C4-2B (cell line): ENCODE measurements around the gene TFAP2E.

Experiments used
- H3K27ac ChIP-seq: fragments of 450-650 bp; 2 replicates; pipeline ENCODE4 v1.5.1; 2017
- ZFX ChIP-seq: fragments of 450-650 bp; IDR thresholded peaks from 2 replicates; pipeline ENCODE4 v1.6.1; 2017
- TF ChIP-seq, protein P1 (sequence below): fragments of 450-650 bp; conservative IDR thresholded peaks from 2 replicates; pipeline ENCODE4 v1.5.1; 2017; ENCODE audit warnings: mild to moderate bottlenecking

TFAP2E gene

DNA sequence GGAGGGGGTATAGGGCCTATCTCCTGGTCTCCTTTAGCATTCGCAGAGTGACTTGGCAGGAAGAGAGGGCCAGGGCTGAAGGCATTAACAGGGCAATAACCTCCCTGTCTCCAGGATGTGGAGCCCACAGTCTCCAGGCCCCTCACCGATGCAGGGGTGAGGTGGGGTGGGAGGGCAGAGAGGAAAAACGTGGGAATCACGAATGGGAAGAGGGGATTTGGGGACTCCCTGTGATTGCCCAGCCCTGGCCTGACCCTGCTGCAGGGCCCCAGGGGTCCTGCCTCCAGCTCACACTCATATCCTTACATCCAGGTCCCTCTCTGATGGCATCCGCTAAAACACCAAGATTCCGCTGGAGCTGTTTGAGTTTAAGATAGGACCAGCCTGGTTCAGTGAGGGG, 14.6 kb downstream of the TFAP2E start:
- H3K27ac ChIP-seq: no peak overlapping the region
- TF ChIP-seq ZFX: no peak
- TF ChIP-seq, protein P1, sequence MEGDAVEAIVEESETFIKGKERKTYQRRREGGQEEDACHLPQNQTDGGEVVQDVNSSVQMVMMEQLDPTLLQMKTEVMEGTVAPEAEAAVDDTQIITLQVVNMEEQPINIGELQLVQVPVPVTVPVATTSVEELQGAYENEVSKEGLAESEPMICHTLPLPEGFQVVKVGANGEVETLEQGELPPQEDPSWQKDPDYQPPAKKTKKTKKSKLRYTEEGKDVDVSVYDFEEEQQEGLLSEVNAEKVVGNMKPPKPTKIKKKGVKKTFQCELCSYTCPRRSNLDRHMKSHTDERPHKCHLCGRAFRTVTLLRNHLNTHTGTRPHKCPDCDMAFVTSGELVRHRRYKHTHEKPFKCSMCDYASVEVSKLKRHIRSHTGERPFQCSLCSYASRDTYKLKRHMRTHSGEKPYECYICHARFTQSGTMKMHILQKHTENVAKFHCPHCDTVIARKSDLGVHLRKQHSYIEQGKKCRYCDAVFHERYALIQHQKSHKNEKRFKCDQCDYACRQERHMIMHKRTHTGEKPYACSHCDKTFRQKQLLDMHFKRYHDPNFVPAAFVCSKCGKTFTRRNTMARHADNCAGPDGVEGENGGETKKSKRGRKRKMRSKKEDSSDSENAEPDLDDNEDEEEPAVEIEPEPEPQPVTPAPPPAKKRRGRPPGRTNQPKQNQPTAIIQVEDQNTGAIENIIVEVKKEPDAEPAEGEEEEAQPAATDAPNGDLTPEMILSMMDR: no peak

- no peak overlapping the region for H3K27ac ChIP-seq
- no peak for TF ChIP-seq ZFX
- TF ChIP-seq, protein P1: no peak
Observed at GRCh38 chr1:35588197-35588910, 15.2 kb downstream of the TFAP2E start.

DNA sequence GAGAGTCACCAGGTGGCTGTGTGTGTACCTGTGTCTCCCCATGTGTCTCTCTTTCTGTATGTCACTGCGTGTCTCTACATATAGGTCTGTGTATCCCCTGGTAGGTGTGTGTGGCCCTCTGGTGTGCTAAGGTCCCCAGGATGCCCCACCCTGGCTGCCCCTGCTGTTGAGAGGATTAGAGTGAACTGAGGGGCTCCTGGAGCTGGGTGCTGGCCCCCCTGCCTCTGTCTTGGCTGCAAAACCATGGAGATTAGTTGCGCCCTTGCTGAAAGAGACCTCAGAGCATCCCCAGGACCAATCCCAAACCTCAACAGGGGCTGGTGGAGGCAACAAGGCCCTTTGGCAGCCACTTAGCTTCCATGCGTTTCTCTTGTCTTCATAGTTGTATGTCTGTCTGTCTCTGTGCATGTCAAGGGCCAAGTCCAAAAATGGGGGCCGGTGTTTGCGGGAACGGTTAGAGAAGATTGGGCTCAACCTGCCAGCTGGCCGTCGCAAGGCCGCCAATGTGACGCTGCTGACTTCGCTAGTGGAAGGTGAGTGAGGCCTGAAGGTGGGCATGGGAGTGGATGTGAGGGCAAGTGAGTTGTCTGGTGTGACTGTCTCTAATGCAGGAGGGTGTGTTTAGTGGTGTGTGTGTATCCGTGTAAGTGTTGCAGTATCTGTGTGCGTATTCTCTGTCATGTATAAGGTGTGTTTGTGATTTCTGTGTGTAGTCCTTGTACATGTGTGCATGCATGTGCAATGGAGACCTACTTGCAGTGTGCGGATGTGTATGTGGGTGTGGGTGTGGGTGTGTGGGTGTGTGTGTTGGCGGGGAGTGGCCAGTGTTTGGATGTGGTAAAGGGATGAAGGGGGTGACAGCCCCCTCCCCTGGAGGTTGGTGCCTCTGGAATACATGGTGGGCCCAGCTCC, 16.7 kb downstream of the TFAP2E start:
- H3K27ac ChIP-seq: no peak overlapping the region
- TF ChIP-seq ZFX: no peak
- TF ChIP-seq, protein P1: no peak

GRCh38 chr1:35590476-35591040, 17.4 kb downstream of the TFAP2E start:
- TF ChIP-seq, protein P1: no peak
- no peak for TF ChIP-seq ZFX

DNA sequence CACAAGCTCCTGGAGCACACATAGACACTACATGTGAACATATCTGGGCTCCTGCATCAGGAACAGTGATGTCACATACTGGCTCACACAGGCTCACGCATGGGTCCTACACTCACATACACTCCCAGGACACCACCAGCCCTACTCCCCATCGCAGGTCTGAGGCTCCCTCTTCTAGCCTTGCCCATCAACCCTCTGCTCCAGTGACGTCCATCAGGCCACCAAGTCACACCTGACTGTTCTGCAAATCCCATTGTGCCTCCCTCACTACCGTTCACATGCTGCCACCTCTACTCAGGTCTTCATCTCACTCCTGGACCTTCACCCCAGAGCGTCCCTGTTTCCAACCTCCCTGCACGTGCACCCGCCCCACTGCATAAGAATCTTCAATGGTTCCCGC, 18.1 kb downstream of the TFAP2E start:
- TF ChIP-seq ZFX: no peak
- TF ChIP-seq, protein P1: no peak
- no peak overlapping the region for H3K27ac ChIP-seq

More at GRCh38 chr1:35590476-35591040, 17.4 kb downstream of the TFAP2E start:
- H3K27ac ChIP-seq: no peak overlapping the region

- H3K27ac ChIP-seq: no peak overlapping the region
- no peak for TF ChIP-seq ZFX
- TF ChIP-seq, protein P1: no peak
Observed at GRCh38 chr1:35592991-35593769, 20.1 kb downstream of the TFAP2E start.
